Neuronal stem cell (in vitro differentiated cells): ENCODE results near the gene SCN5A.

ENCODE experiments used
- DNase-seq: peaks from one replicate; pipeline ENCODE4 v3.0.0-alpha.2; 2013; ENCODE audit warnings: low spot score
- H2AFZ ChIP-seq: one replicate; pipeline ENCODE4 v1.6.1; 2013; ENCODE audit warnings: mild to moderate bottlenecking, low read length, inconsistent platforms
- H2AK5ac ChIP-seq: 2 replicates; pipeline ENCODE4 v1.6.1; 2013; ENCODE audit warnings: low read depth, mild to moderate bottlenecking, inconsistent platforms, low read length, moderate library complexity, mixed read lengths
- H2BK120ac ChIP-seq: 2 replicates; pipeline ENCODE4 v1.6.1; 2013; ENCODE audit warnings: low read depth, mild to moderate bottlenecking, inconsistent platforms, low read length, moderate library complexity, mixed read lengths
- H2BK12ac ChIP-seq: one replicate; pipeline ENCODE4 v1.6.1; 2013; ENCODE audit warnings: low read length, inconsistent platforms
- H2BK15ac ChIP-seq: 2 replicates; pipeline ENCODE4 v1.6.1; 2013; ENCODE audit warnings: mild to moderate bottlenecking, low read length, inconsistent platforms, mixed read lengths
- H2BK5ac ChIP-seq: one replicate; pipeline ENCODE4 v1.6.1; 2013; ENCODE audit warnings: inconsistent platforms, mild to moderate bottlenecking, low read length, moderate library complexity
- H3K14ac ChIP-seq: one replicate; pipeline ENCODE4 v1.6.1; 2013; ENCODE audit warnings: low read length, inconsistent platforms
- H3K18ac ChIP-seq: 2 replicates; pipeline ENCODE4 v1.6.1; 2013; ENCODE audit warnings: low read length, inconsistent platforms
- H3K23ac ChIP-seq: 2 replicates; pipeline ENCODE4 v1.6.1; 2013; ENCODE audit warnings: low read depth, mild to moderate bottlenecking, mixed read lengths, low read length, inconsistent platforms; ENCODE audit not compliant: poor library complexity
- H3K27ac ChIP-seq: replicated peaks from 3 replicates; pipeline ENCODE4 v1.5.1; 2013; ENCODE audit warnings: low read length, inconsistent platforms
- H3K27me3 ChIP-seq, 3 experiments: 2 replicates each; pipeline ENCODE4 v1.6.1; 2013; ENCODE audit warnings: low read length in 3 of 3, mild to moderate bottlenecking in 2 of 3, inconsistent platforms in 1 of 3, low read depth in 1 of 3, mixed read lengths in 1 of 3, moderate library complexity in 1 of 3; ENCODE audit not compliant: control insufficient read depth in 3 of 3, insufficient read depth in 3 of 3
- H3K36me3 ChIP-seq, 2 donors: replicated peaks in 1 of 2; 2 replicates each; pipeline ENCODE4 v1.6.1; 2013; ENCODE audit warnings: low read length in 2 of 2; ENCODE audit not compliant: control insufficient read depth in 2 of 2, insufficient read depth in 2 of 2
- H3K4ac ChIP-seq: 2 replicates; pipeline ENCODE4 v1.6.1; 2013; ENCODE audit warnings: inconsistent platforms, mild to moderate bottlenecking, low read length, moderate library complexity
- H3K4me1 ChIP-seq, 2 donors: 1 replicate in 1 of 2; 2 replicates in 1 of 2; pipeline ENCODE4 v1.6.1; 2013; ENCODE audit warnings: low read length in 2 of 2, low read depth in 1 of 2; ENCODE audit not compliant: control insufficient read depth in 2 of 2, insufficient read depth in 1 of 2
- H3K4me2 ChIP-seq: one replicate; pipeline ENCODE4 v1.6.1; 2013; ENCODE audit warnings: mild to moderate bottlenecking, low read length, inconsistent platforms; ENCODE audit not compliant: insufficient read depth, poor library complexity, severe bottlenecking
- H3K4me3 ChIP-seq, 2 donors: 2 replicates each; pipeline ENCODE4 v1.5.1; 2013; ENCODE audit warnings: low read length in 2 of 2, mild to moderate bottlenecking in 2 of 2, inconsistent platforms in 1 of 2, moderate library complexity in 1 of 2
- H3K79me1 ChIP-seq: one replicate; pipeline ENCODE4 v1.6.1; 2013; ENCODE audit warnings: low read depth, mild to moderate bottlenecking, inconsistent platforms, low read length, moderate library complexity
- H3K9ac ChIP-seq: one replicate; pipeline ENCODE4 v1.6.1; 2013; ENCODE audit warnings: mild to moderate bottlenecking, low read depth, low read length, inconsistent platforms; ENCODE audit not compliant: poor library complexity
- H3K9me3 ChIP-seq, 2 donors: replicated peaks in 1 of 2; 2 replicates each; pipeline versions ENCODE3 to v1.6.1; 2013; ENCODE audit warnings: low read length in 2 of 2, mild to moderate bottlenecking in 2 of 2, inconsistent platforms in 1 of 2, low read depth in 1 of 2, mixed read lengths in 1 of 2, moderate library complexity in 1 of 2; ENCODE audit not compliant: control insufficient read depth in 2 of 2, insufficient read depth in 1 of 2
- H4K8ac ChIP-seq: one replicate; pipeline ENCODE4 v1.6.1; 2013; ENCODE audit warnings: low read depth, mild to moderate bottlenecking, inconsistent platforms, low read length, moderate library complexity
- H4K91ac ChIP-seq: one replicate; pipeline ENCODE4 v1.6.1; 2013; ENCODE audit warnings: low read length, low read depth, mild to moderate bottlenecking, inconsistent platforms; ENCODE audit not compliant: poor library complexity
- WGBS, 2 donors: extraction: QIAGEN DNeasy Blood & Tissue Kit; methylation state at CpG; one replicate each; pipeline ENCODE4 v1.1.7; 2013; ENCODE audit warnings: missing lambda C conversion rate in 2 of 2, mixed read lengths in 1 of 2; ENCODE audit not compliant: insufficient read length in 2 of 2, insufficient replicate concordance in 1 of 2; ENCODE audit errors: extremely low coverage in 2 of 2; 5-methylcytosine and 5-hydroxymethylcytosine counted together

The SCN5A gene

DNA sequence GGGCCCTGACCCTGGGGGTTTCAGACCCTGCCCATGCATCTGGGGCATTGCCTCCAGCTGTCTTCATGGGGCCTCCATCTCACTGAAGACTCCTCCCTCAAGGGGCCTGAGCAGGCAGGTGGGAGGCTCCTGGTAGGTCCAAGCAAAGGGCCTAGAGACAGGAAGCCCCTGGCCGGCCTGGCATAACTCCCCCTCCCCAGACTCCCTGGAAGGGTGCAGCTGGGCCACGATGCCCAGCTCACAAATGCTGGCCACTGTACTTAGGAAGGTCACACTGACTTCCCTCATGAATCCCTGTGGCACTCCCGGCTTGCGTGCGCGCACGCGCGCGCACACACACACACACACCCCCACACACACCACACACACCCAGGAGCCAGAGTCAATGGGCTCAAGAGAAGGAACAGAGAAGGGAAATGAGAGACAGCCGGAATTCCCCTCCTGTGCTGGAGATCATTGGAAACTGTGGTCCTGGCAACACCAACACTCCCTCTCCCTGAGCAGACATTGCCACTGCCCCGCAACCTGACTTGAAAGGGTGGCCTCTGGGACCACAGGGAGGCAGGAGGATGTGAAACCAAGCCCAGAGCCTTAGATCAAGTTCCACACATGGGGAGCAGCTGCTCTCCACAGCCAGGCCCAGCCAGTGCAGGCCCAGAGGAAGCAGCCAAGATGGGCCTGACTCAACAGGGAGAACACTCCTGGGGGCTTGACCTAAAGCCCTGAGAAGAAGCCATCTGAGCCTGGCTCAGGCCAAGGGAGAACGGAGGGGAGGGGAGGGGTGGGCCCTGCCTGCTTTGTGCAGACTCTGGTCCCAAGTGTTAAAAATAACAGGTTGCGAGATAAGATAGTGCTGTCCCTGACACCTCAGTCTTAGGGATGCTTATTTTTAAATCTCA lies 69.7 kb downstream of the SCN5A start:
- H3K9ac ChIP-seq: no peak overlapping the region
- H2BK12ac ChIP-seq: peak overlapping the region; percentile 79
- no CpG with 5 or more reads among the region's 14 CpGs for WGBS, 2 donors
- H3K4me2 ChIP-seq: no peak overlapping the region
- no peak overlapping the region for H2AFZ ChIP-seq
- H2BK120ac ChIP-seq: no peak overlapping the region
- peaks cover 0 to 2% of the 10 kb centered on the region in 2 donors for H3K4me1 ChIP-seq
- no peak overlapping the region for H3K23ac ChIP-seq
- H3K18ac ChIP-seq: peak overlapping the region; percentile 29
- H4K8ac ChIP-seq: no peak overlapping the region
- no peaks in the 10 kb centered on the region for H3K9me3 ChIP-seq
- peak overlapping the region; percentile 50 for H3K14ac ChIP-seq
- no peak overlapping the region for H3K27ac ChIP-seq
- no peak overlapping the region for H3K4me3 ChIP-seq
- H4K91ac ChIP-seq: no peak overlapping the region
- no peak overlapping the region for H3K4ac ChIP-seq
- H2BK5ac ChIP-seq: peak overlapping the region; percentile 19
- peaks cover 0 to 21% (median 0%) of the 10 kb centered on the region in 3 experiments for H3K27me3 ChIP-seq
- no peak overlapping the region for H2AK5ac ChIP-seq
- H3K36me3 ChIP-seq: no peaks in the 10 kb centered on the region
- DNase-seq: no peak
- H3K79me1 ChIP-seq: no peaks in the 10 kb centered on the region
- peak overlapping the region; percentile 31 for H2BK15ac ChIP-seq

DNA sequence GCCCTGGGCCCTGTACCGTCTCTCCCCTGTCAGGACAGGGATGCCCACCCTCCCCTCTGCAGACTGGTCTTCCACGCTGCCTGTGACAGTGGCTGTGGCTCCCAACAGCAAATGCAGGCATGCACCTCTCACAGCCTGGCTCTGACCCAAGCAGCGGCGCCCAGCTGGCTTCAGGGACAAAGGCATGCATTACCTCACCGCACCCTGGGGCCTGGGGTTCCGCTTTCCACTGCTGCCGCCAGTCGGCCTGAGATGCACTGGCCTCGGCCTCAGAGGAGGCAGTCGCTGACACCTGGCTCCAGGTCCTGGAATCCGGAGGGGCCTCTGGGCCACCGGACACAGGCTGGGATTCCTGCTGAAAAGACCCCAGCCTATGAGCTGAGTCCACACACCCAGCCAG lies 70.3 kb downstream of the SCN5A start:
- H3K4me3 ChIP-seq: peak overlapping the region in 1 of 2 donors; percentile 36
- no peak for DNase-seq

GRCh38 chr3:38578551-38578950 lies 70.9 kb downstream of the SCN5A start:
- Histone ChIP-seq H2BK12ac (no peak overlapping the region), H3K18ac (peak overlapping the region; percentile 30), H3K23ac (no peak overlapping the region), H3K4me1 (peaks cover 0 to 2% of the 10 kb centered on the region in 2 donors), H2AK5ac (no peak overlapping the region), H3K79me1 (no peaks in the 10 kb centered on the region), H2BK15ac (no peak overlapping the region), H3K4me2 (no peak overlapping the region), H3K4me3 (peak overlapping the region in 1 of 2 donors; percentile 49), H3K9ac (no peak overlapping the region), H2AFZ (no peak overlapping the region), H2BK120ac (no peak overlapping the region), H3K27ac (no peak overlapping the region), H3K9me3 (no peaks in the 10 kb centered on the region), H4K8ac (no peak overlapping the region), H3K4ac (no peak overlapping the region), H3K27me3 (peaks cover 0 to 18% (median 0%) of the 10 kb centered on the region in 3 experiments), H4K91ac (no peak overlapping the region), H3K14ac (no peak overlapping the region), H3K36me3 (no peaks in the 10 kb centered on the region), H2BK5ac (peak overlapping the region; percentile 19)
- no CpG with 5 or more reads among the region's 9 CpGs for WGBS, 2 donors
- no peak for DNase-seq

More for the DNA sequence above, 70.3 kb downstream of the SCN5A start:
- Histone ChIP-seq H3K79me1 (no peaks in the 10 kb centered on the region), H3K4ac (no peak overlapping the region), H3K18ac (no peak overlapping the region), H3K14ac (no peak overlapping the region), H2AK5ac (no peak overlapping the region), H3K23ac (peak overlapping the region; percentile 83), H3K9ac (no peak overlapping the region), H2BK5ac (peak overlapping the region; percentile 19), H2AFZ (no peak overlapping the region), H3K4me2 (no peak overlapping the region), H2BK15ac (no peak overlapping the region), H3K27me3 (peaks cover 0 to 21% (median 0%) of the 10 kb centered on the region in 3 experiments), H3K36me3 (no peaks in the 10 kb centered on the region), H3K27ac (no peak overlapping the region), H2BK12ac (no peak overlapping the region), H4K8ac (no peak overlapping the region), H3K4me1 (peaks cover 0 to 2% of the 10 kb centered on the region in 2 donors), H3K9me3 (no peaks in the 10 kb centered on the region), H4K91ac (no peak overlapping the region), H2BK120ac (no peak overlapping the region)
- WGBS, 2 donors: no CpG with 5 or more reads among the region's 12 CpGs

- no peak overlapping the region for H3K27ac ChIP-seq
- no peak overlapping the region for H4K8ac ChIP-seq
- no peak overlapping the region for H2BK15ac ChIP-seq
- no peak overlapping the region for H2BK5ac ChIP-seq
- no peak overlapping the region for H3K4me2 ChIP-seq
- no peak overlapping the region for H2AFZ ChIP-seq
- peaks cover 0 to 1% of the 10 kb centered on the region in 2 donors for H3K9me3 ChIP-seq
- no peak overlapping the region for H3K18ac ChIP-seq
- WGBS, 2 donors: no CpG with 5 or more reads among the region's 4 CpGs
- no peak for DNase-seq
- H3K4me3 ChIP-seq: no peak overlapping the region
- H3K9ac ChIP-seq: no peak overlapping the region
- H3K79me1 ChIP-seq: no peaks in the 10 kb centered on the region
- H2BK120ac ChIP-seq: no peak overlapping the region
- no peak overlapping the region for H4K91ac ChIP-seq
- no peak overlapping the region for H3K14ac ChIP-seq
- H2BK12ac ChIP-seq: no peak overlapping the region
- H2AK5ac ChIP-seq: no peak overlapping the region
- no peak overlapping the region for H3K23ac ChIP-seq
- no peak overlapping the region for H3K4ac ChIP-seq
- peaks cover 0 to 2% of the 10 kb centered on the region in 2 donors for H3K4me1 ChIP-seq
- peaks cover 0 to 14% (median 0%) of the 10 kb centered on the region in 3 experiments for H3K27me3 ChIP-seq
- H3K36me3 ChIP-seq: no peaks in the 10 kb centered on the region
Measured at GRCh38 chr3:38578081-38578475, 71.4 kb downstream of the SCN5A start.
